Peyer's patch (tissue), 4 donors: Measurements from ENCODE around the gene NCKAP5. TPM values are rescaled to one million over a fixed set of nuclear protein-coding genes. Genes with fewer than 3 reads are reported as not detected.

Experiments used
- DNase-seq, 3 donors: peaks; one replicate each; pipeline ENCODE4 v3.0.0-alpha.2; 2017 to 2019
- H3K27ac ChIP-seq, 4 donors: fragments of 200-600 bp; sonication (generic); one replicate each; pipeline ENCODE4 v1.5.1; 2016 to 2019
- H3K27me3 ChIP-seq, 2 donors: fragments of 200-600 bp; sonication (generic); one replicate each; pipeline ENCODE4 v1.5.1; 2019
- H3K36me3 ChIP-seq, 3 donors: fragments of 200-600 bp; sonication (generic); one replicate each; pipeline ENCODE4 v1.5.1; 2016 to 2019
- H3K4me1 ChIP-seq, 4 donors: fragments of 200-600 bp; sonication (generic); one replicate each; pipeline ENCODE4 v1.5.1; 2016 to 2019
- H3K4me3 ChIP-seq, 4 donors: fragments of 200-600 bp; sonication (generic); 1 replicate in 3 of 4; 2 replicates in 1 of 4; pipeline ENCODE4 v1.5.1; 2016 to 2019; ENCODE audit warnings: mild to moderate bottlenecking in 1 of 4
- H3K9me3 ChIP-seq, 4 donors: fragments of 200-600 bp; sonication (generic); one replicate each; pipeline ENCODE4 v1.5.1; 2016 to 2019; ENCODE audit warnings: mild to moderate bottlenecking in 1 of 4
- POLR2A ChIP-seq, 2 donors: fragments of 450-650 bp; IDR thresholded peaks; one replicate each; pipeline ENCODE4 v1.5.1; 2017; ENCODE audit warnings: antibody characterized with exemption in 2 of 2, mild to moderate bottlenecking in 2 of 2, moderate library complexity in 2 of 2
- total RNA-seq, 4 donors: library from RNA; depleted of rRNA; stranded (reverse); fragments of >200 nt; gene quantifications; one replicate each; pipeline ENCODE4 v1.1.0, GENCODE V29; 2016
- TF ChIP-seq, protein P1 (sequence below), 6 experiments: fragments of 450-650 bp in 4 of 6; fragments of 200-600 bp in 2 of 6; sonication (generic) in 1 of 6; IDR thresholded peaks; one replicate each; pipeline ENCODE4 v1.5.1; 2017 to 2019; ENCODE audit warnings: antibody characterized with exemption in 6 of 6, mild to moderate bottlenecking in 3 of 6, moderate library complexity in 1 of 6

NCKAP5 gene
- total RNA-seq, 4 donors from 2014 or later, result 9.1 to 28.5 (median 22.5) TPM

DNA sequence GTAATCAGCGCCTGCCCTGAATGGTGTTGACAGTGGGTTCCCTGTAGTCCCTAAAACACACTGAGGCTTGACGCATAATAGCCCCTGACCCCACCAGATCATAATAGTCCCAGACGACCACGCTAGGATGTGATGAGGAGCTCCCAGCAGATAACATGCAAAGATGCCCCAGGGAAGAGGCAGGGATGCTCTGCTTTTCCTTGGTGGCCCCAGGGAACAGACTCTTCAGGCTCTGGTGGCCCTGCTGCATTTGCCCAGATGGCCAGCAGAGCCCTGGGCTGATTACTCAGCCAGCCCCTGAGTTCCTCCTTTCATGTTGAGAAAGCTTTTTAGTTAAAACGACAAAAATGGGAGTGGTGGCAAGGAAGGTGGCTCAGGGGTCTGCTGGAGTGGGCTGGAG is 5.9 kb upstream of the NCKAP5 start:
- DNase-seq, result no peak
- no peak overlapping the region for H3K4me3 ChIP-seq
- no peak overlapping the region for H3K27ac ChIP-seq
- H3K27me3 ChIP-seq, result no peaks in the 10 kb centered on the region
- TF ChIP-seq, protein P1, sequence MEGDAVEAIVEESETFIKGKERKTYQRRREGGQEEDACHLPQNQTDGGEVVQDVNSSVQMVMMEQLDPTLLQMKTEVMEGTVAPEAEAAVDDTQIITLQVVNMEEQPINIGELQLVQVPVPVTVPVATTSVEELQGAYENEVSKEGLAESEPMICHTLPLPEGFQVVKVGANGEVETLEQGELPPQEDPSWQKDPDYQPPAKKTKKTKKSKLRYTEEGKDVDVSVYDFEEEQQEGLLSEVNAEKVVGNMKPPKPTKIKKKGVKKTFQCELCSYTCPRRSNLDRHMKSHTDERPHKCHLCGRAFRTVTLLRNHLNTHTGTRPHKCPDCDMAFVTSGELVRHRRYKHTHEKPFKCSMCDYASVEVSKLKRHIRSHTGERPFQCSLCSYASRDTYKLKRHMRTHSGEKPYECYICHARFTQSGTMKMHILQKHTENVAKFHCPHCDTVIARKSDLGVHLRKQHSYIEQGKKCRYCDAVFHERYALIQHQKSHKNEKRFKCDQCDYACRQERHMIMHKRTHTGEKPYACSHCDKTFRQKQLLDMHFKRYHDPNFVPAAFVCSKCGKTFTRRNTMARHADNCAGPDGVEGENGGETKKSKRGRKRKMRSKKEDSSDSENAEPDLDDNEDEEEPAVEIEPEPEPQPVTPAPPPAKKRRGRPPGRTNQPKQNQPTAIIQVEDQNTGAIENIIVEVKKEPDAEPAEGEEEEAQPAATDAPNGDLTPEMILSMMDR (IDR thresholded peaks at IDR 0.05), result no peak
- no peak for TF ChIP-seq POLR2A (IDR thresholded peaks at IDR 0.05)
- H3K9me3 ChIP-seq, result no peaks in the 10 kb centered on the region
- peaks cover 0 to 4% (median 0%) of the 10 kb centered on the region in 4 donors for H3K4me1 ChIP-seq
- H3K36me3 ChIP-seq, result no peaks in the 10 kb centered on the region

DNA sequence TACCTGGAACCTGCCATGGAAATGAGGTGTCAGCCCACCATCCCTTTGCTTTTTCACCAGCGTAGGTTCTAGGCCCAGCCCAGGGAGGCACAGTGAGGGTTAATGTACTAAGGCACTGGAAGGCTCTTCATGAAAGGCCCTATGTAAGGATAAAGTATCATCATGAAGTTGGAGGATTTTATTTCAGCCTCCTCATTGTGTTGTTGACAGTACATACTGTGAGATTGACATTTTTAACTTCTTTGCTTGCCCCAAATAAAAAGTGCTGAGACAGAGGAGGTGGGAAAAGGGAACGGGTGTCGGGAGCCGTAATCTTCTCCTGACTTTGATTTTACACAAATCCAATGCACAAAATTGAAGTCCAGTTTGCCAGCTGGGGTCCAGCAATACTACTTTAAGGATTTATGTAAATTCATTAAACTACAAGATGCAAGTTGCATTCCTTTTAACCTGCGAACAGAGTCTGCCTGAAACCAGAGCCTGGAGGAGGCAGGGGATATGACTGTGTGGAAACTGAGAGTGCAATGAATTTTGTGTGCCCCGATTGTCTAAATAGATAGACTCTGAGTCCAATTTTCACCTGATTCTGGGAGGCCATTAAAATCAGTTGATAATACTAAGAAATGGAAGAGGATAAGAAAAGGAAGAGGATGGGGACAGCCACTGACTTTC is 5.4 kb upstream of the NCKAP5 start:
- Histone ChIP-seq H3K36me3 (no peaks in the 10 kb centered on the region), H3K27me3 (no peaks in the 10 kb centered on the region), H3K27ac (no peak overlapping the region)

DNA sequence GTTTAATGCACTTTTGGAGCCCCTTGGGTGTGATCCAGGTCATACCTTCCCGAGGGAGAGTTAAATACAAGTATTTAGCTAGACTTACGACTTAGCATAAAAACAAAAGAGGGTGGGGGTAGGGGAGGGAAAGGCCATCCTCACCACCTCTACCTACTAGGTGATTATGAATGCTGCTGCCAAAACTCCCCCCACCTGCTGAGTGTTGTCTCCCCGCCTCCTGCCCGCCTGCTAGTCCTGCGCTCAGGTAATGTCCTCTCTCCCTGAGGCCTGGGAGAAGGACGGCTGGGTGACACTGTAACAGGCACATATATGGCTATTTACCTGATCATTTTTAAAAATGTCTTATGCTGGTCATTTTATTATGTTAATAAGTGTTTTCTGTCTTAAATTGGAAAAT is 3.0 kb upstream of the NCKAP5 start:
- Histone ChIP-seq H3K27me3 (no peaks in the 10 kb centered on the region), H3K4me3 (no peak overlapping the region), H3K9me3 (no peaks in the 10 kb centered on the region), H3K4me1 (peaks cover 0 to 14% (median 0%) of the 10 kb centered on the region in 4 donors), H3K36me3 (no peaks in the 10 kb centered on the region), H3K27ac (no peak overlapping the region)
- DNase-seq, result no peak
- TF ChIP-seq, protein P1 (IDR thresholded peaks at IDR 0.05), result no peak
- no peak for TF ChIP-seq POLR2A (IDR thresholded peaks at IDR 0.05)

More for the DNA sequence above, 5.4 kb upstream of the NCKAP5 start:
- H3K9me3 ChIP-seq, result no peaks in the 10 kb centered on the region
- DNase-seq, result no peak
- no peak overlapping the region for H3K4me3 ChIP-seq
- peaks cover 0 to 9% (median 0%) of the 10 kb centered on the region in 4 donors for H3K4me1 ChIP-seq
- TF ChIP-seq, protein P1 (IDR thresholded peaks at IDR 0.05), result no peak
- no peak for TF ChIP-seq POLR2A (IDR thresholded peaks at IDR 0.05)

DNA sequence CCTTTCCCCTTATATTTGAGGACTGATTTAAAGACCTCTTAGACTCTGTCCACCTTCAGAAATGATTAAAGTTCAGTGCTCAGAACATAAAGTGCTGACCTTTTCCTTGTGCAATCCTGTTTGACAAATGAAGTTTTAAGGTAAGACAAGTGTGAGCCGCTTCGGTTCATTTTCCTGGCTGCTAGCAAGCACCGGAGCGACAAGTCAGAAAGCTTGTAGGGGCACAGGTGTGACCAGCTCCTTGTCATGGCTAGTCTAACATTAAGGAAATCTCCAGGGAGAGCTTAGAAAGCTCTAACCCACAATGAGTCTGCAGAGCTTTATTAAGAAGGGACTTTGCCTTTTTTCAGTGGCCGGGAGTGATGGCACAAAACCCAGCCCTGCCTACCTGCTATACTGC is 2.3 kb upstream of the NCKAP5 start:
- Histone ChIP-seq H3K27me3 (no peaks in the 10 kb centered on the region), H3K4me3 (no peak overlapping the region), H3K9me3 (no peaks in the 10 kb centered on the region), H3K36me3 (no peaks in the 10 kb centered on the region), H3K27ac (no peak overlapping the region), H3K4me1 (peaks cover 0 to 14% (median 0%) of the 10 kb centered on the region in 4 donors)
- no peak for DNase-seq
- TF ChIP-seq, protein P1 (IDR thresholded peaks at IDR 0.05), result no peak
- TF ChIP-seq POLR2A (IDR thresholded peaks at IDR 0.05), result no peak

DNA sequence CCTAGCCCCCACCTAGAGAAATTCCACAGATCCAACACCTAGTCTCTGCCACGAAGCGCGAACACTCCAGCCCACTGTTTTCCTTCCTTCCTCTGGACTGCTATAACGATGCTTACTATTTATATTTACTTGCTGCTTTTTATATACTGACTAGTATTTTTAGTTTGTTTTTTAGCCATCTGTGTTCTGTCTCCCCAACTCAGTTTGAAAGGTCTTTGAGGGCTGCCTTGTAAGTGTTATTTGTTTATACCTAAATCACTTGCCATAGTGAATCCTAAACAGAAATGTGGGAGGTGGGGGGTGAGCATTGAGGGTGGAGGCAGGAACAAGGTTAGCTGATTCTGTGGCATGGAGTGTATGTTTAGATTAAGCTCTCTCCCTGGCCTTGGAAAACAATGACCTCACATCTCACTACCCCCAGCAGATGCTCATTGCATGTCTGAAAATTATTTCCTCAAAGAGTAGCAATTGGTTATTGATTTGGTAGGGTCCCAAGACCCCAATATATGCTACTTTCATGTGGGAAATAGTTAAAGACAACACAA is 1.1 kb upstream of the NCKAP5 start:
- TF ChIP-seq, protein P1 (IDR thresholded peaks at IDR 0.05), result no peak
- TF ChIP-seq POLR2A (IDR thresholded peaks at IDR 0.05), result no peak
- Histone ChIP-seq H3K4me3 (no peak overlapping the region), H3K27ac (no peak overlapping the region), H3K36me3 (no peaks in the 10 kb centered on the region), H3K27me3 (no peaks in the 10 kb centered on the region), H3K4me1 (peaks cover 0 to 14% (median 0%) of the 10 kb centered on the region in 4 donors), H3K9me3 (no peaks in the 10 kb centered on the region)
- no peak for DNase-seq
